Progenitor cell of endocrine pancreas (in vitro differentiated cells): ENCODE measurements around the gene CLCA2. TPM values are rescaled to one million over a fixed set of nuclear protein-coding genes. Genes with fewer than 3 reads are reported as not detected.
A peak's percentile ranks its signal among the peaks of the same experiment; 100 is the strongest.

Experiments
- DNase-seq: peaks from one replicate; pipeline ENCODE4 v3.0.0; 2021; ENCODE audit warnings: low spot score; ENCODE audit not compliant: unreplicated experiment
- H3K27ac Mint-ChIP-seq: 2 replicates; pipeline ENCODE4 v1.8.0; 2021; ENCODE audit warnings: mild to moderate bottlenecking, moderate library complexity, mixed read lengths
- H3K27me3 Mint-ChIP-seq: 2 replicates; pipeline ENCODE4 v1.8.0; 2021; ENCODE audit warnings: mixed read lengths
- H3K36me3 Mint-ChIP-seq: 2 replicates; pipeline ENCODE4 v1.8.0; 2022; ENCODE audit warnings: mixed read lengths; ENCODE audit not compliant: insufficient read depth
- H3K4me1 Mint-ChIP-seq: 2 replicates; pipeline ENCODE4 v1.8.0; 2021; ENCODE audit warnings: low read depth, mixed read lengths
- H3K4me3 Mint-ChIP-seq: 2 replicates; pipeline ENCODE4 v1.8.0; 2021; ENCODE audit warnings: low read depth, mild to moderate bottlenecking, moderate library complexity, mixed read lengths
- H3K9me3 Mint-ChIP-seq: 2 replicates; pipeline ENCODE4 v1.8.0; 2021; ENCODE audit warnings: low read depth, mixed read lengths
- CTCF ChIP-seq: fragments of 200-600 bp; sonication (generic); IDR thresholded peaks from one replicate; pipeline ENCODE4 v1.5.0; 2021; ENCODE audit warnings: antibody characterized with exemption, mild to moderate bottlenecking; ENCODE audit not compliant: unreplicated experiment
- total RNA-seq: library from RNA; stranded (reverse); gene quantifications from 2 replicates; pipeline ENCODE4 v1.2.1, GENCODE V29; 2021

The CLCA2 gene
- total RNA-seq, 1 donor from 2014 or later = not detected

GRCh38 chr1:86489242-86489878 is 65.4 kb downstream of the CLCA2 start:
- DNase-seq = no peak
- Mint-ChIP-seq H3K36me3 (no peaks in the 10 kb centered on the region), H3K4me1 (no peaks in the 10 kb centered on the region), H3K9me3 (no peaks in the 10 kb centered on the region), H3K4me3 (no peak overlapping the region), H3K27me3 (no peaks in the 10 kb centered on the region), H3K27ac (no peak overlapping the region)
- no peak for TF ChIP-seq CTCF

- Mint-ChIP-seq H3K9me3 (no peaks in the 10 kb centered on the region), H3K27me3 (no peaks in the 10 kb centered on the region), H3K36me3 (no peaks in the 10 kb centered on the region), H3K4me1 (no peaks in the 10 kb centered on the region), H3K4me3 (no peak overlapping the region), H3K27ac (no peak overlapping the region)
- DNase-seq = no peak
- TF ChIP-seq CTCF = no peak
These were observed 67.4 kb downstream of the CLCA2 start for GRCh38 chr1:86491171-86491950.

- TF ChIP-seq CTCF = no peak
- H3K4me3 Mint-ChIP-seq = no peak overlapping the region
- H3K36me3 Mint-ChIP-seq = no peaks in the 10 kb centered on the region
- peaks cover 11% of the 10 kb centered on the region for H3K27me3 Mint-ChIP-seq
- no peak for DNase-seq
- H3K4me1 Mint-ChIP-seq = peaks cover 10% of the 10 kb centered on the region
- no peak overlapping the region for H3K27ac Mint-ChIP-seq
- H3K9me3 Mint-ChIP-seq = no peaks in the 10 kb centered on the region
These were observed 74.3 kb downstream of the CLCA2 start for GRCh38 chr1:86498281-86498680.

- peak; percentile 95 for TF ChIP-seq CTCF
- DNase-seq = no peak
- Mint-ChIP-seq H3K4me3 (no peak overlapping the region), H3K9me3 (no peaks in the 10 kb centered on the region), H3K36me3 (no peaks in the 10 kb centered on the region), H3K27ac (no peak overlapping the region), H3K27me3 (peaks cover 30% of the 10 kb centered on the region), H3K4me1 (peaks cover 14% of the 10 kb centered on the region)
These were observed 76.1 kb downstream of the CLCA2 start for GRCh38 chr1:86499987-86500593.

- no peaks in the 10 kb centered on the region for H3K9me3 Mint-ChIP-seq
- DNase-seq = no peak
- no peak for TF ChIP-seq CTCF
- no peaks in the 10 kb centered on the region for H3K36me3 Mint-ChIP-seq
- no peak overlapping the region for H3K4me3 Mint-ChIP-seq
- H3K4me1 Mint-ChIP-seq = peaks cover 14% of the 10 kb centered on the region
- H3K27ac Mint-ChIP-seq = no peak overlapping the region
- peaks cover 36% of the 10 kb centered on the region for H3K27me3 Mint-ChIP-seq
These were observed 76.7 kb downstream of the CLCA2 start for GRCh38 chr1:86500714-86501113.
